GM10248 (cell line): ENCODE measurements around the gene NCOA3.

Source experiments
- CTCF ChIA-PET: fragments of 300-600 bp; sonication (Branson Sonifier 250); formaldehyde crosslinking; extraction: SDS; loops from one replicate; lab custom pipeline; 2021; ENCODE audit warnings: antibody characterized with exemption; lab: Yijun Ruan, JAX
- POLR2A ChIA-PET: fragments of 350-650 bp; sonication (Branson Sonifier 250); formaldehyde crosslinking; extraction: SDS; loops from one replicate; lab custom pipeline; 2020; ENCODE audit warnings: antibody characterized with exemption; lab: Yijun Ruan, JAX
- DNase-seq: peaks from one replicate; pipeline ENCODE4 v3.0.0; 2012; ENCODE audit errors: extremely low spot score
- CTCF ChIP-seq: IDR thresholded peaks from 2 replicates; pipeline ENCODE4 v1.5.1; 2012; ENCODE audit warnings: mild to moderate bottlenecking, low read depth; ENCODE audit errors: extremely low read depth, missing control alignments, control extremely low read depth

The NCOA3 gene

GRCh38 chr20:47669927-47670890, 168.5 kb downstream of the NCOA3 start:
- POLR2A ChIA-PET: interaction anchor here (0.6 kb wide), 1 partner anchor 12 kb away, joined by 3 read pairs; no protein-coding TSS in a partner anchor
- TF ChIP-seq CTCF: no peak
- DNase-seq: no peak
- CTCF ChIA-PET: interaction anchor here (0.9 to 5.0 kb wide), 5 partner anchors 8 to 951 kb away, joined by 3 to 29 read pairs (median 6); no protein-coding TSS in a partner anchor

- DNase-seq: no peak
- TF ChIP-seq CTCF: no peak
- ChIA-PET POLR2A (no interaction called here), CTCF (interaction anchor here (1.7 to 5.0 kb wide), 2 partner anchors 8 to 950 kb away, joined by 6 to 29 read pairs; no protein-coding TSS in a partner anchor)
These were observed 169.2 kb downstream of the NCOA3 start for GRCh38 chr20:47670913-47671312.

DNA sequence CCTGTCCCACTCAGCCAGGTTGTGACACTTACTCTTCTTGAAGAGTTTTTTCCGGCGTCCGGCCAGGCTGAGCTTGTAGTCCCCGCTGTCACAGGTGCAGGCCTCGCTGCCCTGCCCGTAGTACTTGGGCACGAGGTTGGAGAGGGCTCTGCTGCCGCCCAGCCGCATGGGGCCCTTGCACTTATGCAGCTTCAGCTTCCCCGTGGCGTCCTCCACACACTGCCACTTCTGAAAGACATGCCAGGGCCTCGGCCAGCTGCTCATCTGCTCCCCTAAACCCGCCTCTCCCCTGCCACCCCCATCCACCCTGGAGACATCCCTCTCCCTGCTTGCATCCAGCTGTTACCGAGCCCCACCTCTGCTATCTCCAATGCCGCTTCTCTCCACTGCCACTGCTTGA, 170.5 kb downstream of the NCOA3 start:
- peak; percentile 13 for DNase-seq
- CTCF ChIA-PET: interaction anchor here (0.8 to 5.0 kb wide), 4 partner anchors 8 to 949 kb away, joined by 4 to 29 read pairs (median 6); no protein-coding TSS in a partner anchor
- TF ChIP-seq CTCF: no peak
- POLR2A ChIA-PET: no interaction called here

DNA sequence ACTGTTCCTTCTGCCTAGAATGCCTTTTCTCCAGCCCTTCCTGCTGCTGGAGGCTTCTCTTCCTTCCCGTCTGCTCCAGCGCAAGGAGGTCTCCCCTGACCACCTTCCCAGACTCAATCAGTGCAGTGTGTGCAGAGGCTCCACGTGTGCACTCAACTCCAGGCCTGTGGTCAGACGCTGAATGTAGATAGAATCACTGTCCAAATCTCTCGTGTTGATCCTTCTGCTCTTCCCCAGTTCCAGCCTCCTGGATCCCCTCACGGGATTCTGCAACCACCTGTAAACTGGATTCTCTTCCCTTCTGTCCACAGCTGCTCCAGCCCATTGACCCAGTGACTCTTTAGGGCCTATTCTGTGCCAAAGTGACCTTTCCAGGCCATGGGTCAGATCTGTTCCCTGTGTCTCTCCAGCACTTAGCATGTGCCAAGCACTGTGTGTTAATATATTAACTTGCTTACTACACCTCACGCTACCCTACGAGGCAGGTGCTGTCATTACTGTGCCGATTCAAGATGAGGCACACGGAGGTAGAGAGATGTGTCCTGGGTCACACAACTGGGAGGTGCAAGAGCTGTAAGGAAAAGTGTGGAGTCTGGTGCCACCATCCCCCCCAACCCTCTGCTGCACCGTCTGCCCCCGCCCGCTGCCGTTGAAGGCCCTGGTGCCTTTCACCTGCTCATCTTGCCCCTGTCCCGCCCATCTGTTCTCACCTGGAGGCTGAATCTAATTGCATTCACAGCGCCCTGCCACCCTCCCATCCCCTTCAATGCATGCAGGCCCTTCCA, 171.4 kb downstream of the NCOA3 start:
- POLR2A ChIA-PET: no interaction called here
- CTCF ChIA-PET: interaction anchor here (0.8 to 5.0 kb wide), 5 partner anchors 8 to 948 kb away, joined by 3 to 29 read pairs (median 4); no protein-coding TSS in a partner anchor
- no peak for DNase-seq
- TF ChIP-seq CTCF: no peak

DNA sequence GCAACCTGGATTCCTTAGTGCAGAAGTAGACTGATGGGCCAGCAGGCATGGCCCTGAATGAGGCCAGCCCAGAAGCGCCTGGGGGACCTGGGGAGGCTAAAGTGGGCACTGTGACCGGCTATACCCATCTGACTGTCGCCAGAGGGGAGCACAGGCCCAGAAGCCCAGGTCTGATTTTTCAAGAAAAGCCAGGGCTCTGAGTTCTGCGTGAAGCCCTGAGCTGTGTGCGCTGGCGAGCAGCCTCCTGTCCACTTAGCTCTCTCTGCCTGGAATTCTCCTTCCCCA, 171.9 kb downstream of the NCOA3 start:
- CTCF ChIA-PET: interaction anchor here (1.1 to 5.0 kb wide), 3 partner anchors 10 to 948 kb away, joined by 3 to 29 read pairs (median 7); no protein-coding TSS in a partner anchor
- no peak for DNase-seq
- TF ChIP-seq CTCF: no peak
- POLR2A ChIA-PET: no interaction called here

- ChIA-PET POLR2A (no interaction called here), CTCF (interaction anchor here (1.1 to 5.0 kb wide), 3 partner anchors 10 to 947 kb away, joined by 3 to 29 read pairs (median 7); no protein-coding TSS in a partner anchor)
- TF ChIP-seq CTCF: no peak
- no peak for DNase-seq
These were observed 172.5 kb downstream of the NCOA3 start for GRCh38 chr20:47674145-47674544.
